Liver (tissue), 3 donors: ENCODE measurements around the gene SHISAL1.

Experiments used
- CTCF ChIP-seq: fragments of 150-350 bp; IDR thresholded peaks from 2 replicates; pipeline ENCODE4 v1.5.1; 2017; ENCODE audit warnings: improper control_type of control experiment, low read depth, low read length; ENCODE audit not compliant: missing input control
- EGR1 ChIP-seq, 2 donors: IDR thresholded peaks; 2 replicates each; pipeline ENCODE4 v1.6.1; 2016 to 2018; ENCODE audit warnings: antibody characterized with exemption in 2 of 2, low read depth in 2 of 2
- FOXA1 ChIP-seq: IDR thresholded peaks from 2 replicates; pipeline ENCODE4 v1.6.1; 2016; ENCODE audit warnings: antibody characterized with exemption
- HNF4A ChIP-seq, 2 donors: conservative IDR thresholded peaks; 2 replicates each; pipeline ENCODE4 v1.6.1; 2016; ENCODE audit warnings: antibody characterized with exemption in 2 of 2, mild to moderate bottlenecking in 2 of 2
- JUND ChIP-seq, 2 donors: IDR thresholded peaks; 2 replicates each; pipeline ENCODE4 v1.6.1; 2016; ENCODE audit warnings: antibody characterized with exemption in 2 of 2
- MAX ChIP-seq: IDR thresholded peaks from 2 replicates; pipeline ENCODE4 v1.6.1; 2016; ENCODE audit warnings: antibody characterized with exemption
- RAD21 ChIP-seq, 2 donors: IDR thresholded peaks; 2 replicates each; pipeline ENCODE4 v1.6.1; 2016; ENCODE audit warnings: antibody characterized with exemption in 2 of 2, mild to moderate bottlenecking in 2 of 2
- REST ChIP-seq: IDR thresholded peaks from 2 replicates; pipeline ENCODE4 v1.6.1; 2016; ENCODE audit warnings: antibody characterized with exemption, mild to moderate bottlenecking
- SP1 ChIP-seq: IDR thresholded peaks from 2 replicates; pipeline ENCODE4 v1.6.1; 2018; ENCODE audit warnings: antibody characterized with exemption, mild to moderate bottlenecking
- TAF1 ChIP-seq: conservative IDR thresholded peaks from 2 replicates; pipeline ENCODE4 v1.6.1; 2016; ENCODE audit warnings: antibody characterized with exemption, mild to moderate bottlenecking
- YY1 ChIP-seq: IDR thresholded peaks from 2 replicates; pipeline ENCODE4 v1.6.1; 2016; ENCODE audit warnings: antibody characterized with exemption, mild to moderate bottlenecking
- donor health status: healthy.
- donor health status: healthy.

- TF ChIP-seq FOXA1: no peak
- TF ChIP-seq EGR1 (IDR thresholded peaks at IDR 0.05; ENCODE audit: low read depth in 2 of 2): no peak
- no peak for TF ChIP-seq JUND (IDR thresholded peaks at IDR 0.05)
- TF ChIP-seq REST: no peak
- TF ChIP-seq CTCF: no peak
- no peak for TF ChIP-seq SP1
- TF ChIP-seq TAF1: no peak
- no peak for TF ChIP-seq MAX
- TF ChIP-seq YY1: no peak
- no peak for TF ChIP-seq RAD21 (IDR thresholded peaks at IDR 0.05)
- TF ChIP-seq HNF4A (conservative IDR thresholded peaks at IDR 0.05): no peak
Measured at GRCh38 chr22:44337678-44338004, 24.9 kb upstream of the SHISAL1 start.
